PFSK-1 (cell line): ENCODE measurements around the gene SLC9A2.

Experiments
- POLR2AphosphoS5 ChIP-seq: IDR thresholded peaks from 2 replicates; pipeline ENCODE4 v1.6.1; 2012; ENCODE audit warnings: low read depth, mild to moderate bottlenecking, control low read depth, low read length, moderate library complexity
- REST ChIP-seq, 2 experiments: IDR thresholded peaks; 2 replicates each; pipeline versions ENCODE4 v1.6.1 to v1.8.0; 2011 to 2012; ENCODE audit warnings: low read depth in 2 of 2, low read length in 2 of 2, control low read depth in 1 of 2, inconsistent platforms in 1 of 2, mild to moderate bottlenecking in 1 of 2, moderate library complexity in 1 of 2; ENCODE audit not compliant: insufficient read depth in 1 of 2
- SIN3A ChIP-seq: IDR thresholded peaks from 2 replicates; pipeline ENCODE4 v1.6.1; 2012; ENCODE audit warnings: mild to moderate bottlenecking, low read length, moderate library complexity, borderline replicate concordance; ENCODE audit not compliant: insufficient read depth
- TAF1 ChIP-seq: IDR thresholded peaks from 2 replicates; pipeline ENCODE4 v1.6.1; 2012; ENCODE audit warnings: low read length, control low read depth, borderline replicate concordance; ENCODE audit not compliant: insufficient read depth

GRCh38 chr2:102724553-102724952 lies 105.2 kb downstream of the SLC9A2 start:
- TF ChIP-seq POLR2AphosphoS5 (no peak), SIN3A (no peak), TAF1 (no peak), REST (IDR thresholded peaks at IDR 0.05; ENCODE audit: insufficient read depth in 1 of 2, low read depth in 2 of 2, low read length in 2 of 2) (no peak)
